ENCODE data around the gene EID2.

DNA sequence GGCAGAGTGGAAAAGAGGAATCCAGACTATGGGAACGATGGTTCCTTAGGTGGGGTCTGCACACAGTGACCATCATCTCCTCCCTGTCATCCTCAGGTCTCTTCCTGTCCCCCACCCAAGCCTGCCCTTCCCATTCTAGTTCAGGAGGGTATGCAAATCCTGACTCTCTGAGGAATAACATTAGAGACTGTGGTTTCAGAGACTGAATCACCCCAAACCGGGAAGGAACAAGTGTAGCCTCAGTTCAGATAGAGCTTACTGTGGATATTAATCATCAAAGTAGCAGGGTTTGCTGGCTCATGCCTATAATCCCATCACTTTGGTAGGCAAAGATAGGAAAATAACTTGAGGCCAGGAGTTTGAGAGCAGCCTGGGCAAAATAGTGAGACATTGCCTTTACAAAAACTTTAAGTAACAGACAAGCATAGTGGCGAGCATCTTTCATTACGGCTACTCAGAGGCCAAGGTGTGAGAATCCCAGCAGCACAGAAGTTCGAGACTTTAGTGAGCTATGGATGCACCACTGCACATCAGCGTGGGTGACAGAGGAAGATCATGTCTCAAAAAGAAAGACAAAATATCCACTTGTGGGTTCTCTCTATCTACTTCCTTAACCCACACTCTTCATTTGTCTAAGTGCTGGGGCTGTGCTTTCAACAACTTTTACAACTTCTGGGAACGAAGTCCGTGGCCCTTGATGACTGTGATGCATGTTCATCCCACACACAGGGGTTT lies 43.1 kb upstream of the EID2 start:
- TF ChIP-seq YY1 (IDR thresholded peaks at IDR 0.05; ENCODE audit: insufficient read depth, insufficient read length) (no peak), SUZ12 (IDR thresholded peaks at IDR 0.05; ENCODE audit: extremely low read depth, insufficient read depth, insufficient read length) (no peak)
